Endothelial cell of umbilical vein (primary cell): ENCODE results near the gene LRRFIP2. TPM values are rescaled to one million over a fixed set of nuclear protein-coding genes. Genes with fewer than 3 reads are reported as not detected.

Experiments
- BruUV-seq: library from RNA; stranded (reverse); fragments of 400-500 nt; replicated peaks from 2 replicates; lab custom pipeline; 2021; lab: Mats Ljungman, UMichigan
- CTCF ChIA-PET: fragments of 300-600, 350-600 bp; sonication (Branson Sonifier 250); formaldehyde crosslinking; loops from one replicate; lab custom pipeline; 2021; ENCODE audit warnings: antibody characterized with exemption, inconsistent platforms; lab: Charles Lee
- POLR2A ChIA-PET: fragments of 300-600, 350-600 bp; sonication (Branson Sonifier 250); formaldehyde crosslinking; loops from one replicate; lab custom pipeline; 2021; ENCODE audit warnings: antibody characterized with exemption, inconsistent platforms; lab: Charles Lee
- DNase-seq: peaks from one replicate; pipeline ENCODE4 v3.0.0-alpha.2; 2011; ENCODE audit warnings: low read depth, low spot score
- FAIRE-seq: peaks from 2 replicates; lab custom pipeline; 2011; peaks lifted over from hg19 to GRCh38; lab: Jason Lieb, UNC
- H2AFZ ChIP-seq: 2 replicates; pipeline ENCODE4 v1.6.0; 2012; ENCODE audit warnings: low read depth, low read length, control low read depth, inconsistent platforms
- H3K27ac ChIP-seq: 2 replicates; pipeline ENCODE4 v1.5.1; 2011; ENCODE audit warnings: low read depth, mild to moderate bottlenecking, control low read depth, low read length, moderate library complexity; ENCODE audit not compliant: insufficient read depth
- H3K27me3 ChIP-seq, 2 experiments: 2 replicates each; pipeline versions ENCODE4 v1.6.0 to v1.6.1; 2011; ENCODE audit warnings: low read length in 2 of 2, mixed read lengths in 1 of 2; ENCODE audit not compliant: control insufficient read depth in 2 of 2, insufficient read depth in 2 of 2
- H3K36me3 ChIP-seq, 2 experiments: 2 replicates in 1 of 2; 3 replicates in 1 of 2; pipeline ENCODE4 v1.5.1; 2011; ENCODE audit warnings: low read length in 2 of 2, mild to moderate bottlenecking in 1 of 2, moderate library complexity in 1 of 2; ENCODE audit not compliant: control insufficient read depth in 2 of 2, insufficient read depth in 2 of 2; ENCODE audit errors: extremely low read depth in 1 of 2
- H3K4me1 ChIP-seq: 3 replicates; pipeline ENCODE4 v1.5.1; 2011; ENCODE audit warnings: mild to moderate bottlenecking, low read length; ENCODE audit not compliant: control insufficient read depth, insufficient read depth; ENCODE audit errors: extremely low read depth
- H3K4me2 ChIP-seq: 2 replicates; pipeline ENCODE4 v1.6.1; 2011; ENCODE audit warnings: low read length, control low read depth, mixed read lengths; ENCODE audit not compliant: insufficient read depth
- H3K4me3 ChIP-seq, 3 experiments: fragments of 200-600 bp in 1 of 3; sonication (generic), shearing (Covaris generic) in 1 of 3; replicated peaks in 1 of 3; 2 replicates each; pipeline ENCODE4 v1.5.1; 2011 to 2016; ENCODE audit warnings: control low read depth in 3 of 3, low read length in 3 of 3, mild to moderate bottlenecking in 2 of 3, inconsistent platforms in 1 of 3, low read depth in 1 of 3, moderate library complexity in 1 of 3; ENCODE audit not compliant: insufficient read depth in 1 of 3
- H3K79me2 ChIP-seq: 2 replicates; pipeline ENCODE4 v1.6.0; 2012; ENCODE audit warnings: low read length, inconsistent platforms; ENCODE audit not compliant: control insufficient read depth, insufficient read depth
- H3K9ac ChIP-seq: replicated peaks from 2 replicates; pipeline ENCODE3; 2011; ENCODE audit warnings: low read length, control low read depth; ENCODE audit not compliant: insufficient read depth; ENCODE audit errors: extremely low read depth
- H3K9me1 ChIP-seq: replicated peaks from 3 replicates; pipeline ENCODE4 v1.6.0; 2011; ENCODE audit warnings: mild to moderate bottlenecking, low read length; ENCODE audit not compliant: control insufficient read depth, insufficient read depth; ENCODE audit errors: extremely low read depth
- H3K9me3 ChIP-seq: replicated peaks from 2 replicates; pipeline ENCODE4 v1.5.1; 2012; ENCODE audit warnings: low read length, inconsistent platforms; ENCODE audit not compliant: control insufficient read depth, insufficient read depth
- H4K20me1 ChIP-seq: replicated peaks from 2 replicates; pipeline ENCODE3; 2011; ENCODE audit warnings: mild to moderate bottlenecking, low read length; ENCODE audit not compliant: control insufficient read depth, insufficient read depth; ENCODE audit errors: extremely low read depth
- EZH2 ChIP-seq: IDR thresholded peaks from 2 replicates; pipeline ENCODE4 v1.6.1; 2012; ENCODE audit warnings: borderline replicate concordance, low read depth, mild to moderate bottlenecking, moderate library complexity, low read length, inconsistent platforms; ENCODE audit not compliant: severe bottlenecking
- FOS ChIP-seq: IDR thresholded peaks from 2 replicates; pipeline ENCODE4 v1.6.1; 2011; ENCODE audit warnings: mild to moderate bottlenecking, low read length, moderate library complexity, borderline replicate concordance; ENCODE audit not compliant: insufficient read depth
- GATA2 ChIP-seq: IDR thresholded peaks from 2 replicates; pipeline ENCODE4 v1.7.0; 2011; ENCODE audit warnings: low read depth, mild to moderate bottlenecking, moderate library complexity, mixed read lengths, low read length; ENCODE audit not compliant: insufficient read length, insufficient read depth
- JUN ChIP-seq: IDR thresholded peaks from 2 replicates; pipeline ENCODE4 v1.6.1; 2011; ENCODE audit warnings: borderline replicate concordance, low read depth; ENCODE audit not compliant: insufficient read length, insufficient read depth
- MYC ChIP-seq: IDR thresholded peaks from one replicate; pipeline ENCODE4 v1.6.1; 2011; ENCODE audit warnings: mild to moderate bottlenecking, low read depth, low read length
- POLR2A ChIP-seq: IDR thresholded peaks from 2 replicates; pipeline ENCODE4 v1.6.1; 2012; ENCODE audit warnings: low read depth, mild to moderate bottlenecking, control low read depth, low read length
- POLR2AphosphoS5 ChIP-seq: IDR thresholded peaks from 2 replicates; pipeline ENCODE4 v1.6.1; 2012; ENCODE audit warnings: low read depth, mild to moderate bottlenecking, control low read depth, low read length, moderate library complexity; ENCODE audit not compliant: insufficient read depth
- dilution Hi-C: fragments of 300-500 bp; cut with MboI; formaldehyde crosslinking; loops from one replicate; pipeline ENCODE4 v1.15.0; 2019; ENCODE audit warnings: low sequenced_read_pairs; ENCODE audit not compliant: extremely low pct_ligation_motif_present
- intact Hi-C: fragments of 100-400 bp; cut with micrococcal nuclease; formaldehyde crosslinking; loops from one replicate; pipeline ENCODE4 v1.10.0; 2022
- polyA plus RNA-seq, 4 experiments: library from polyadenylated mRNA; depleted of rRNA in 3 of 4; stranded (reverse) in 3 of 4; unstranded in 1 of 4; fragments of >200 nt; gene quantifications; 2 replicates each; pipeline versions ENCODE4 v1.2.1 to v1.2.3, GENCODE V29; 2011 to 2012; ENCODE audit warnings: missing spikeins in 1 of 4
- total RNA-seq: library from RNA; stranded (reverse); gene quantifications from 2 replicates; pipeline ENCODE4 v1.2.3, GENCODE V29; 2021
- TF ChIP-seq, protein P1 (sequence below): IDR thresholded peaks from 2 replicates; pipeline ENCODE4 v1.6.1; 2011; ENCODE audit not compliant: insufficient read depth, insufficient read length
- TF ChIP-seq, protein P2 (sequence below), 2 donors: IDR thresholded peaks; 1 replicate in 1 of 2; 2 replicates in 1 of 2; pipeline ENCODE4 v1.5.1; 2011; ENCODE audit warnings: low read length in 2 of 2, mild to moderate bottlenecking in 2 of 2, moderate library complexity in 2 of 2, control low read depth in 1 of 2, inconsistent platforms in 1 of 2, low read depth in 1 of 2; ENCODE audit not compliant: insufficient read depth in 1 of 2; ENCODE audit errors: extremely low read depth in 1 of 2

Gene LRRFIP2
- total and polyA plus RNA-seq, 2 donors (not counting 3 experiments of a cell fraction or from before 2014, with no cell fraction given), result 20.8 to 78.9 TPM

DNA sequence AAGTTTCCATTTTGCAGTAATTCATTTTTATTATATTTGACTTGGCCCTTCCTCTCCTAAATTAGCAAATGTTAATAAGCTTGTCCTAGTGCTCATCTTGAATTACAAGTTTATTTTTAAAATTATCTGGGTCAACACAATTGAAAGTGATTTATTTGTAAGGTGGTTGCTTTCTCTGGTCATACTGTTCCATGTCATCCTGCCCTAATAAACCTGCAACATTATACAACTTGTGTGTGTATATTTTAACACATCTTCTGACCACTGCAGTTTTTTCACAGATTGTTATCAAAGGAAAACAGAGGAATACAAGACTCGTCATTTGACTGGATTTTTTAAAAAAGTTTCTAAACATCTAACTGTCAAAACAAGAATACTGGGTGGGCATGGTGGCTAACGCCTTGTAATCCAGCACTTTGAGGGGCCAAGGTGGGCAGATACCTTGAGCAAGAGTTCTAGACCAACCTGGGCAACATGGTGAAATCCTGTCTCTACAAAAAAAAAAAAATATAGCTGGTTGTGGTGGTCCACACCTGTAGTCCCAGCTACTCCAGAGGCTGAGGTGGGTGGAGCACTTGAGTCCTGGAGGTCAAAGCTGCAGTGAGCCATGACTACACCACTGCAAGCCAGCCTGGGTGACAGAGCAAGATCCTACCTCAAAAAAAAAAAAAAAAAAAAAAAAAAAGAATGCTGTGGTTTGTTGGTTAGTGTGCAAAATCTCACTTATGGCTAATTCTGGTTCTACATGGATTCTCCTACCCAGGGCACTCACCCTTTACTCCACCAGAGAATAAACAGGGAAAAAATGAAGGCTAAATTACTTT, 5.0 kb upstream of the LRRFIP2 start:
- H3K4me1 ChIP-seq, result peaks cover 35% of the 10 kb centered on the region
- intact Hi-C loops, result no loop called here
- DNase-seq (no peak), FAIRE-seq (no peak)
- ChIA-PET POLR2A (no interaction called here), CTCF (no interaction called here)
- H3K9me3 ChIP-seq, result no peaks in the 10 kb centered on the region
- H3K4me3 ChIP-seq, result no peak overlapping the region
- H3K27me3 ChIP-seq, result no peaks in the 10 kb centered on the region
- H3K9ac ChIP-seq, result no peak overlapping the region
- dilution Hi-C loops, result no loop called here
- no peaks in the 10 kb centered on the region for H3K36me3 ChIP-seq
- BruUV-seq, result no TSS peak
- no peak for TF ChIP-seq FOS
- no peak for TF ChIP-seq GATA2
- TF ChIP-seq POLR2AphosphoS5, result no peak
- TF ChIP-seq, protein P1, sequence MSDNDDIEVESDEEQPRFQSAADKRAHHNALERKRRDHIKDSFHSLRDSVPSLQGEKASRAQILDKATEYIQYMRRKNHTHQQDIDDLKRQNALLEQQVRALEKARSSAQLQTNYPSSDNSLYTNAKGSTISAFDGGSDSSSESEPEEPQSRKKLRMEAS, result no peak
- no peak for TF ChIP-seq POLR2A
- no peak for TF ChIP-seq MYC
- no peak for TF ChIP-seq EZH2
- TF ChIP-seq, protein P2, sequence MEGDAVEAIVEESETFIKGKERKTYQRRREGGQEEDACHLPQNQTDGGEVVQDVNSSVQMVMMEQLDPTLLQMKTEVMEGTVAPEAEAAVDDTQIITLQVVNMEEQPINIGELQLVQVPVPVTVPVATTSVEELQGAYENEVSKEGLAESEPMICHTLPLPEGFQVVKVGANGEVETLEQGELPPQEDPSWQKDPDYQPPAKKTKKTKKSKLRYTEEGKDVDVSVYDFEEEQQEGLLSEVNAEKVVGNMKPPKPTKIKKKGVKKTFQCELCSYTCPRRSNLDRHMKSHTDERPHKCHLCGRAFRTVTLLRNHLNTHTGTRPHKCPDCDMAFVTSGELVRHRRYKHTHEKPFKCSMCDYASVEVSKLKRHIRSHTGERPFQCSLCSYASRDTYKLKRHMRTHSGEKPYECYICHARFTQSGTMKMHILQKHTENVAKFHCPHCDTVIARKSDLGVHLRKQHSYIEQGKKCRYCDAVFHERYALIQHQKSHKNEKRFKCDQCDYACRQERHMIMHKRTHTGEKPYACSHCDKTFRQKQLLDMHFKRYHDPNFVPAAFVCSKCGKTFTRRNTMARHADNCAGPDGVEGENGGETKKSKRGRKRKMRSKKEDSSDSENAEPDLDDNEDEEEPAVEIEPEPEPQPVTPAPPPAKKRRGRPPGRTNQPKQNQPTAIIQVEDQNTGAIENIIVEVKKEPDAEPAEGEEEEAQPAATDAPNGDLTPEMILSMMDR (IDR thresholded peaks at IDR 0.05; ENCODE audit: extremely low read depth in 1 of 2, insufficient read depth in 1 of 2, low read depth in 1 of 2, low read length in 2 of 2), result no peak
- TF ChIP-seq JUN, result no peak
- no peak overlapping the region for H2AFZ ChIP-seq
- H4K20me1 ChIP-seq, result no peaks in the 10 kb centered on the region
- H3K79me2 ChIP-seq, result peaks cover 48% of the 10 kb centered on the region
- H3K27ac ChIP-seq, result no peak overlapping the region
- no peak overlapping the region for H3K4me2 ChIP-seq
- H3K9me1 ChIP-seq, result no peaks in the 10 kb centered on the region
